ENCODE measurements around the gene ARL6IP4. TPM values are rescaled to one million over a fixed set of nuclear protein-coding genes. Genes with fewer than 3 reads are reported as not detected.

ARL6IP4 gene
- total RNA-seq, 2 donors from 2014 or later: 232 to 257 TPM

- no peaks in the 10 kb centered on the region for H3K4me1 ChIP-seq (replicated peaks)
- H3K9me3 ChIP-seq: no peaks in the 10 kb centered on the region
- 35% methylated on average over 18 of the region's 20 CpGs for WGBS
- TF ChIP-seq CTCF (IDR thresholded peaks at IDR 0.05): no peak
- TF ChIP-seq POLR2A (IDR thresholded peaks at IDR 0.05): no peak
- TF ChIP-seq POLR2AphosphoS5 (IDR thresholded peaks at IDR 0.05): no peak
- intact Hi-C loops (cut with DNase I): no loop called here
- no peaks in the 10 kb centered on the region for H3K27me3 ChIP-seq (replicated peaks; ENCODE audit: insufficient read depth)
- H3K27ac ChIP-seq: no peak overlapping the region
- H3K4me3 ChIP-seq: no peak overlapping the region
- DNase-seq (ENCODE audit: low spot score): no peak
- H3K36me3 ChIP-seq: no peaks in the 10 kb centered on the region
Measured at GRCh38 chr12:122999986-123000420, 19.5 kb downstream of the ARL6IP4 start.

GRCh38 chr12:123000578-123000977 lies 20.1 kb downstream of the ARL6IP4 start:
- no peak for DNase-seq (ENCODE audit: low spot score)
- 96% methylated on average over 10 of the region's 10 CpGs for WGBS

GRCh38 chr12:123001464-123001863 lies 21.0 kb downstream of the ARL6IP4 start:
- no peak for DNase-seq (ENCODE audit: low spot score)
- H3K4me1 ChIP-seq (replicated peaks): no peaks in the 10 kb centered on the region
- no peaks in the 10 kb centered on the region for H3K9me3 ChIP-seq
- TF ChIP-seq POLR2AphosphoS5 (IDR thresholded peaks at IDR 0.05) (no peak), POLR2A (IDR thresholded peaks at IDR 0.05) (no peak), CTCF (IDR thresholded peaks at IDR 0.05) (no peak)
- H3K36me3 ChIP-seq: no peaks in the 10 kb centered on the region
- no peak overlapping the region for H3K27ac ChIP-seq
- no peaks in the 10 kb centered on the region for H3K27me3 ChIP-seq (replicated peaks; ENCODE audit: insufficient read depth)
- H3K4me3 ChIP-seq: no peak overlapping the region
- intact Hi-C loops (cut with DNase I): no loop called here
- 99% methylated on average over 3 of the region's 3 CpGs for WGBS

More at GRCh38 chr12:123000578-123000977, 20.1 kb downstream of the ARL6IP4 start:
- Histone ChIP-seq H3K4me1 (replicated peaks) (no peaks in the 10 kb centered on the region), H3K4me3 (no peak overlapping the region), H3K27ac (no peak overlapping the region), H3K27me3 (replicated peaks; ENCODE audit: insufficient read depth) (no peaks in the 10 kb centered on the region), H3K36me3 (no peaks in the 10 kb centered on the region), H3K9me3 (no peaks in the 10 kb centered on the region)
- intact Hi-C loops (cut with DNase I): no loop called here
- TF ChIP-seq POLR2AphosphoS5 (IDR thresholded peaks at IDR 0.05) (no peak), CTCF (IDR thresholded peaks at IDR 0.05) (no peak), POLR2A (IDR thresholded peaks at IDR 0.05) (no peak)

- no peak overlapping the region for H3K4me3 ChIP-seq
- no peaks in the 10 kb centered on the region for H3K27me3 ChIP-seq (replicated peaks; ENCODE audit: insufficient read depth)
- WGBS: 79% methylated on average over 6 of the region's 6 CpGs
- no peaks in the 10 kb centered on the region for H3K36me3 ChIP-seq
- intact Hi-C loops (cut with DNase I): no loop called here
- no peak for DNase-seq (ENCODE audit: low spot score)
- no peak overlapping the region for H3K27ac ChIP-seq
- no peaks in the 10 kb centered on the region for H3K9me3 ChIP-seq
- TF ChIP-seq POLR2A (IDR thresholded peaks at IDR 0.05): no peak
- TF ChIP-seq POLR2AphosphoS5 (IDR thresholded peaks at IDR 0.05): no peak
- no peak for TF ChIP-seq CTCF (IDR thresholded peaks at IDR 0.05)
- no peaks in the 10 kb centered on the region for H3K4me1 ChIP-seq (replicated peaks)
Measured at GRCh38 chr12:123003257-123003656, 22.8 kb downstream of the ARL6IP4 start.

GRCh38 chr12:123004287-123004686 lies 23.8 kb downstream of the ARL6IP4 start:
- Histone ChIP-seq H3K27ac (no peak overlapping the region), H3K4me3 (no peak overlapping the region), H3K27me3 (replicated peaks; ENCODE audit: insufficient read depth) (no peaks in the 10 kb centered on the region), H3K9me3 (no peaks in the 10 kb centered on the region), H3K4me1 (replicated peaks) (no peaks in the 10 kb centered on the region), H3K36me3 (no peaks in the 10 kb centered on the region)
- no peak for DNase-seq (ENCODE audit: low spot score)
- no peak for TF ChIP-seq POLR2A (IDR thresholded peaks at IDR 0.05)
- TF ChIP-seq POLR2AphosphoS5 (IDR thresholded peaks at IDR 0.05): no peak
- TF ChIP-seq CTCF (IDR thresholded peaks at IDR 0.05): no peak
- WGBS: 83% methylated on average over 14 of the region's 14 CpGs
- intact Hi-C loops (cut with DNase I): no loop called here
